GM21723 (cell line): ENCODE results near the gene SPTBN4.
"Not testable (repeated sequence)": the region's sequence is repeated elsewhere in the genome, so short reads cannot be mapped to it uniquely, and the experiment has no call there.

Experiments used
- ATAC-seq: cut with Tn5 transposase; IDR thresholded peaks from one replicate; pipeline ENCODE4 v1.9.1; 2021; ENCODE audit warnings: mild to moderate bottlenecking, moderate library complexity; ENCODE audit not compliant: unreplicated experiment

SPTBN4 gene

GRCh38 chr19:40528078-40528477 lies 61.3 kb downstream of the SPTBN4 start:
- ATAC-seq = no peak

- no peak for ATAC-seq
Measured at GRCh38 chr19:40528533-40529092, 61.8 kb downstream of the SPTBN4 start.

- peak; percentile 64 for ATAC-seq
Measured at GRCh38 chr19:40529093-40529954, 62.5 kb downstream of the SPTBN4 start.

GRCh38 chr19:40530091-40530901 lies 63.5 kb downstream of the SPTBN4 start:
- ATAC-seq = no peak

GRCh38 chr19:40533508-40533907 lies 66.7 kb downstream of the SPTBN4 start:
- no peak for ATAC-seq

GRCh38 chr19:40534148-40534547 lies 67.3 kb downstream of the SPTBN4 start:
- ATAC-seq = no peak

- ATAC-seq = no peak
Measured at GRCh38 chr19:40539070-40539469, 72.3 kb downstream of the SPTBN4 start.

GRCh38 chr19:40542202-40542859 lies 75.5 kb downstream of the SPTBN4 start:
- ATAC-seq = no peak

- ATAC-seq = no peak
Measured at GRCh38 chr19:40543029-40543597, 76.3 kb downstream of the SPTBN4 start.

- ATAC-seq = not testable (repeated sequence)
Measured at GRCh38 chr19:40546153-40546841, 79.5 kb downstream of the SPTBN4 start.

GRCh38 chr19:40547190-40547589 lies 80.4 kb downstream of the SPTBN4 start:
- not testable (repeated sequence) for ATAC-seq

GRCh38 chr19:40547836-40548235 lies 81.0 kb downstream of the SPTBN4 start:
- no peak for ATAC-seq

GRCh38 chr19:40549007-40549708 lies 82.4 kb downstream of the SPTBN4 start:
- ATAC-seq = no peak

- ATAC-seq = no peak
Measured at GRCh38 chr19:40550951-40551350, 84.2 kb downstream of the SPTBN4 start.

- ATAC-seq = no peak
Measured at GRCh38 chr19:40552848-40553247, 86.0 kb downstream of the SPTBN4 start.

- no peak for ATAC-seq
Measured at GRCh38 chr19:40553885-40554857, 87.4 kb downstream of the SPTBN4 start.

GRCh38 chr19:40555978-40556689 lies 89.3 kb downstream of the SPTBN4 start:
- no peak for ATAC-seq
